Kidney glomerular epithelial cell (primary cell): ENCODE measurements around the gene DLG4.
"Not testable (repeated sequence)": the region's sequence is repeated elsewhere in the genome, so short reads cannot be mapped to it uniquely, and the experiment has no call there.

ENCODE experiments used
- DNase-seq: peaks from one replicate; lab custom pipeline; 2025; lab: John Stamatoyannopoulos, UW

DLG4 gene

GRCh38 chr17:7183433-7184090 lies 36.1 kb downstream of the DLG4 start:
- no peak for DNase-seq

- DNase-seq = not testable (repeated sequence)
Observed at GRCh38 chr17:7182101-7182500, 37.5 kb downstream of the DLG4 start.

- no peak for DNase-seq
Observed at GRCh38 chr17:7179317-7180254, 40.0 kb downstream of the DLG4 start, which contains the start of gene ASGR1. Gene ASGR1 (minus strand): TSS chr17:7179370. CDS start chr17:7178563, 807 bp downstream.

- DNase-seq = no peak
Observed at GRCh38 chr17:7178973-7179316, 40.7 kb downstream of the DLG4 start.

- no peak for DNase-seq
Observed at GRCh38 chr17:7177954-7178477, 41.6 kb downstream of the DLG4 start.

DNA sequence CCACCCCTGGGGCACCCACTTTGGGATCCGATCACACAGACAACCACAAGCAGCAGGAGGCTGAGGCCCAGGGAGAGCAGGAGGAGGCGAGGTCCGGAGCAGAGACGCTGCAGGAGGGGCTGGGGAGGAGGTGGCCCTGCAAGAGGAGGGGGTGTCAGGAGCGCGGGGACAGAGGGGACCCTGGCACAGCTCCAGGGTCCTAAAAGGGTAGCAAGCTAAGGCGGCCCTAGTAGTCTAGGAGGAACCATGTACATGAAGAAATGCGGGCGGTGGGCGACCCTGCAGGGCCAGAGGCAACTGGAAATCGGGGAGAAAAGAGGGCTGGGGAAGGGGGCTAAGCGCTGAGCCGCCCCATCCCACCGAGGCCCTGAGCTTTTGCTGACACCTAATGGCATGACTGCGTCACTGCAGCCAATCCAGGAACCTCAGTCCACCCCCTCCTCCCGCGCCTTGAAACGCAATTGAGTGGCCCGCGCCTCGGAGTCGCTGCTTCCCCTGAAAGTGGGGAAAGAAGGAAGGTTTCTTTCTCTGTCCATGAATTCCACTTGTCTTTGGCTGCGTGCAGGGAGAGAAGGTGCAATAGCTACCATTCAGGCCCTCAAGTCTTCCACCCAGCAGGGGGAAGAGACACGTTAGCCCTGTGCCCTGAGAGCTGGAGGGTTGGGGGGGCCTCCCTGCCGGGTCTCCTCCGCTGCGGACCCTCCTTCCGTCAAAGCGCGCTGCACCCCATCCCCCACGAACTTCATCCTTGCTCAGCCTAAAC lies 42.3 kb downstream of the DLG4 start:
- peak; percentile 12 for DNase-seq

- no peak for DNase-seq
Observed at GRCh38 chr17:7176841-7177190, 42.8 kb downstream of the DLG4 start.

- no peak for DNase-seq
Observed at GRCh38 chr17:7176107-7176840, 43.4 kb downstream of the DLG4 start.

GRCh38 chr17:7175330-7175733 lies 44.3 kb downstream of the DLG4 start:
- no peak for DNase-seq

- no peak for DNase-seq
Observed at GRCh38 chr17:7174603-7175326, 44.9 kb downstream of the DLG4 start.

DNA sequence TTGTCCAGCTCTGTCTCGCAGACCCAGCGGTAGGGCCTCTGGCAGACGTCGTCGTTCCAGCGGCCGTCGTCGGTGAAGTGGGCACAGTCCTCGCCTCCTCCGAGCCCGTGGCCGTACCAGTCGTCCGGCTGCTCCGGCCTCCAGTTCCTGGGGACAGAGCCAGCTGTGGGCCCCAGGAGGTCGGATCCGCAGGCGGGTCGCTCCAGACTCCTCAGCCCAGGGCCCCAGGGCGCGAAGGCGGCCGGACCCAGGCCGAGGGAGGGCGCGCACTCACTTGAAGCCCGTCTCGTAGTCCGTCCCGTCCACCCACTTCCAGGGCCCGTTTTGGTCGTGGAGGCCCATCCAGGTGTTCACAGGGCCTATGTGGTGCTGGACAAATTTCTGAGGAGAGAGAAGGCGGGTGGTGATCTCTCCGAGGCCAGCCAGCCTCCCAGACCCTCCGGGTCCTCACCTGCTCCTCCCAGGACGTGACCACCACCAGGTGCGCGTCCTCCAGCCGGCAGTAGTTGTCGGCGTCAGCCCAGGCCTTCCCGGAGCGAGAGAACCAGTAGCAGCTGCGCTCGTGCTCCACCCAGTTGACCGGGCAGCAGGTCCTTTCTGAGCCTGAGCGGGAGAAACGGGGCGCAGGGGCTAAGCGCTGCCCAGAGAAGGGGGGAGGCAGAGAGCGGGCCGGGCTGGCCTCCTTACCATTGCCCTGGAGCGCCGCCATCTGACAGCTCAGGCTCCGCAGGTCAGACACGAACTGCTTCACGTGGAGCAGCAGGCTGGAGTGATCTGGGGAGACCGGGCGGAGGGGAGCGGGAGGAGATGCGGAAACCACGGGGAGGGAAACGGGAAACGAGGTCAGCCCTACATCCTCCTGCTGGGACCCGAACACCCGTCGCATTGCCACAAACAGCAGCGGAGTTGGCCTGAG lies 45.7 kb downstream of the DLG4 start:
- no peak for DNase-seq

- not testable (repeated sequence) for DNase-seq
Observed at GRCh38 chr17:7172522-7173191, 47.0 kb downstream of the DLG4 start.

GRCh38 chr17:7169565-7169908 lies 50.1 kb downstream of the DLG4 start:
- DNase-seq = not testable (repeated sequence)

- DNase-seq = not testable (repeated sequence)
Observed at GRCh38 chr17:7168841-7169564, 50.6 kb downstream of the DLG4 start.

DNA sequence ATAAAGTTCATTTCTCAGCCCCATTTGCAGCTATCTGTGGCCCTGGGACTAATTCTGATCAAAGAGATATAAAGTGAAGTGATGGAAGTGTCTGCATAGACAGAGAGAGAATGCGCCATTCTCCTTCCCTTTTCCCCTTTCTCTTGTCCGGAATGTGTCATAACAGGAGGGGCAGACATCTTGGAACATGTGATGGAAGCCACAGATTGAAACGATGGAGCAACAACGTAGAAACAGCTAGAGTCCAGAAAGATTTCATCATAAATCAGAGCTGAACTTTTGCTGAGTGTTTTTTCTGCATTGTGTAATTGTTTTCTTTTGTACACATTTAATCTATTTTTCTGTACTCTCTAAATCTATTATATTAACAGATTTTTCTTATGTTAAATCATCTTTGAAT lies 51.8 kb downstream of the DLG4 start:
- DNase-seq = no peak

- no peak for DNase-seq
Observed at GRCh38 chr17:7166873-7167272, 52.8 kb downstream of the DLG4 start.

GRCh38 chr17:7159571-7159970 lies 60.1 kb downstream of the DLG4 start:
- not testable (repeated sequence) for DNase-seq

GRCh38 chr17:7158424-7158823 lies 61.2 kb downstream of the DLG4 start:
- DNase-seq = not testable (repeated sequence)
